Liver (tissue), 9 donors: Measurements from ENCODE around the gene ATG2A. TPM values are rescaled to one million over a fixed set of nuclear protein-coding genes. Genes with fewer than 3 reads are reported as not detected.

Experiments
- DNase-seq: peaks from one replicate; pipeline ENCODE4 v3.0.0-alpha.2; 2017; ENCODE audit warnings: low spot score
- H3K27ac ChIP-seq, 2 donors: one replicate each; pipeline ENCODE4 v1.7.0; 2013; ENCODE audit warnings: inconsistent platforms in 2 of 2, low read length in 2 of 2, control low read depth in 1 of 2, low read depth in 1 of 2, mild to moderate bottlenecking in 1 of 2
- H3K27me3 ChIP-seq, 4 donors: one replicate each; pipeline versions ENCODE4 v1.6.1 to v1.7.0; 2013; ENCODE audit warnings: low read length in 3 of 4, inconsistent platforms in 1 of 4, mild to moderate bottlenecking in 1 of 4, moderate library complexity in 1 of 4; ENCODE audit not compliant: control insufficient read depth in 4 of 4, insufficient read depth in 4 of 4
- H3K36me3 ChIP-seq, 4 donors: one replicate each; pipeline versions ENCODE4 v1.6.1 to v1.7.0; 2013; ENCODE audit warnings: low read length in 3 of 4, mild to moderate bottlenecking in 3 of 4, low read depth in 1 of 4, moderate library complexity in 1 of 4; ENCODE audit not compliant: control insufficient read depth in 4 of 4, insufficient read depth in 3 of 4
- H3K4me1 ChIP-seq, 4 donors: one replicate each; pipeline versions ENCODE4 v1.6.1 to v1.7.0; 2013; ENCODE audit warnings: low read length in 3 of 4, mild to moderate bottlenecking in 3 of 4, moderate library complexity in 1 of 4; ENCODE audit not compliant: control insufficient read depth in 4 of 4, insufficient read depth in 4 of 4
- H3K4me3 ChIP-seq, 3 donors: one replicate each; pipeline versions ENCODE4 v1.6.1 to v1.7.0; 2013; ENCODE audit warnings: low read length in 3 of 3, control low read depth in 1 of 3, low read depth in 1 of 3, mild to moderate bottlenecking in 1 of 3
- H3K9ac ChIP-seq, 2 donors: one replicate each; pipeline ENCODE4 v1.7.0; 2013; ENCODE audit warnings: low read length in 2 of 2, mild to moderate bottlenecking in 2 of 2, moderate library complexity in 2 of 2, control low read depth in 1 of 2, low read depth in 1 of 2
- H3K9me3 ChIP-seq, 4 donors: one replicate each; pipeline versions ENCODE4 v1.6.1 to v1.7.0; 2013; ENCODE audit warnings: low read length in 3 of 4; ENCODE audit not compliant: control insufficient read depth in 4 of 4
- EGR1 ChIP-seq, 2 donors: IDR thresholded peaks; 2 replicates each; pipeline ENCODE4 v1.6.1; 2016 to 2018; ENCODE audit warnings: antibody characterized with exemption in 2 of 2, low read depth in 2 of 2
- FOXA1 ChIP-seq: IDR thresholded peaks from 2 replicates; pipeline ENCODE4 v1.6.1; 2016; ENCODE audit warnings: antibody characterized with exemption
- FOXA2 ChIP-seq: IDR thresholded peaks from 2 replicates; pipeline ENCODE4 v1.6.1; 2016; ENCODE audit warnings: antibody characterized with exemption
- GABPA ChIP-seq, 2 donors: IDR thresholded peaks in 1 of 2; conservative IDR thresholded peaks in 1 of 2; 2 replicates each; pipeline ENCODE4 v1.6.1; 2016; ENCODE audit warnings: antibody characterized with exemption in 2 of 2, mild to moderate bottlenecking in 1 of 2, moderate library complexity in 1 of 2
- HNF4A ChIP-seq, 2 donors: conservative IDR thresholded peaks; 2 replicates each; pipeline ENCODE4 v1.6.1; 2016; ENCODE audit warnings: antibody characterized with exemption in 2 of 2, mild to moderate bottlenecking in 2 of 2
- HNF4G ChIP-seq: IDR thresholded peaks from 2 replicates; pipeline ENCODE4 v1.6.1; 2016; ENCODE audit warnings: antibody characterized with exemption
- JUND ChIP-seq, 2 donors: IDR thresholded peaks; 2 replicates each; pipeline ENCODE4 v1.6.1; 2016; ENCODE audit warnings: antibody characterized with exemption in 2 of 2
- NR2F2 ChIP-seq: IDR thresholded peaks from 2 replicates; pipeline ENCODE4 v1.6.1; 2016; ENCODE audit warnings: antibody characterized with exemption
- RAD21 ChIP-seq, 2 donors: IDR thresholded peaks; 2 replicates each; pipeline ENCODE4 v1.6.1; 2016; ENCODE audit warnings: antibody characterized with exemption in 2 of 2, mild to moderate bottlenecking in 2 of 2
- RXRA ChIP-seq, 2 donors: IDR thresholded peaks; 2 replicates each; pipeline ENCODE4 v1.6.1; 2017 to 2018; ENCODE audit warnings: antibody characterized with exemption in 2 of 2, mild to moderate bottlenecking in 1 of 2
- SP1 ChIP-seq: IDR thresholded peaks from 2 replicates; pipeline ENCODE4 v1.6.1; 2018; ENCODE audit warnings: antibody characterized with exemption, mild to moderate bottlenecking
- TAF1 ChIP-seq: conservative IDR thresholded peaks from 2 replicates; pipeline ENCODE4 v1.6.1; 2016; ENCODE audit warnings: antibody characterized with exemption, mild to moderate bottlenecking
- YY1 ChIP-seq: IDR thresholded peaks from 2 replicates; pipeline ENCODE4 v1.6.1; 2016; ENCODE audit warnings: antibody characterized with exemption, mild to moderate bottlenecking
- WGBS: extraction: QIAGEN DNeasy Blood & Tissue Kit; methylation state at CpG from one replicate; pipeline ENCODE4 v1.1.7; 2013; 5-methylcytosine and 5-hydroxymethylcytosine counted together
- polyA plus RNA-seq, 2 donors: library from polyadenylated mRNA; stranded (reverse) in 1 of 2; unstranded in 1 of 2; fragments of 200-250 nt in 1 of 2; fragments of >200 nt in 1 of 2; fragmentation: Nextera tagmentation in 1 of 2; extraction: Ambion mirVana in 1 of 2; gene quantifications; one replicate each; pipeline versions ENCODE4 v1.2.1 to v1.2.3, GENCODE V29; 2013 to 2015
- total RNA-seq, 2 donors: library from RNA; depleted of rRNA; stranded (reverse); fragments of >200 nt; gene quantifications; one replicate each; pipeline ENCODE4 v1.2.3, GENCODE V29; 2014
- TF ChIP-seq, protein P1 (sequence below): IDR thresholded peaks from 2 replicates; pipeline ENCODE4 v1.6.1; 2016; ENCODE audit warnings: antibody characterized with exemption
- TF ChIP-seq, protein P2 (sequence below): IDR thresholded peaks from 2 replicates; pipeline ENCODE4 v1.6.1; 2016; ENCODE audit warnings: antibody characterized with exemption, mild to moderate bottlenecking
- TF ChIP-seq, protein P3 (sequence below): IDR thresholded peaks from 2 replicates; pipeline ENCODE4 v1.6.1; 2016; ENCODE audit warnings: antibody characterized with exemption
- TF ChIP-seq, protein P4 (sequence below): fragments of 150-350 bp; IDR thresholded peaks from 2 replicates; pipeline ENCODE4 v1.5.1; 2017; ENCODE audit warnings: improper control_type of control experiment, low read depth, low read length; ENCODE audit not compliant: missing input control
- TF ChIP-seq, protein P5 (sequence below): IDR thresholded peaks from 2 replicates; pipeline ENCODE4 v1.6.1; 2016; ENCODE audit warnings: antibody characterized with exemption
- donor health status: healthy.
- donor health status: healthy.
- donor health status: healthy.
- donor health status: healthy.
- donor health status: healthy.

Gene ATG2A
- total and polyA plus RNA-seq, 4 donors = 15.6 to 34.1 (median 23.0) TPM

DNA sequence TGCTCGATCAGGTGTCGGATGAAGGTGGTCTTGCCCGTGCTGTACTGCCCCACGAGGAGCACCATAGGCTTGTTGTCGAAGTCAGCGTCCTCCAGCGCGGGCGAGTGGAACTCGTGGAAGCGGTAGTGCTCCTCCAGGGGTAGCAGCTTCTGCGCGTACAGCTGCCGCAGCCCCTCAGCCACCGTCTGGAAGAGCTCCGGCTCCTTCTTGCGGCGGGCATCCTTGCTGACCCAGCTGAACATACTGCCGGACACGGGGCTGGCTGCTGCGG is 38.9 kb downstream of the ATG2A start:
- Histone ChIP-seq H3K36me3 (no peaks in the 10 kb centered on the region), H3K9me3 (no peaks in the 10 kb centered on the region), H3K4me3 (peak overlapping the region; percentile 82 to 96 (median 84)), H3K27me3 (no peaks in the 10 kb centered on the region), H3K4me1 (peaks cover 14 to 64% (median 54%) of the 10 kb centered on the region in 4 donors), H3K27ac (peak overlapping the region; percentile 72 to 77), H3K9ac (peak overlapping the region; percentile 67 to 88)
- under 1% methylated on average over 21 of the region's 21 CpGs for WGBS
- no peak for DNase-seq
- TF ChIP-seq, protein P1, sequence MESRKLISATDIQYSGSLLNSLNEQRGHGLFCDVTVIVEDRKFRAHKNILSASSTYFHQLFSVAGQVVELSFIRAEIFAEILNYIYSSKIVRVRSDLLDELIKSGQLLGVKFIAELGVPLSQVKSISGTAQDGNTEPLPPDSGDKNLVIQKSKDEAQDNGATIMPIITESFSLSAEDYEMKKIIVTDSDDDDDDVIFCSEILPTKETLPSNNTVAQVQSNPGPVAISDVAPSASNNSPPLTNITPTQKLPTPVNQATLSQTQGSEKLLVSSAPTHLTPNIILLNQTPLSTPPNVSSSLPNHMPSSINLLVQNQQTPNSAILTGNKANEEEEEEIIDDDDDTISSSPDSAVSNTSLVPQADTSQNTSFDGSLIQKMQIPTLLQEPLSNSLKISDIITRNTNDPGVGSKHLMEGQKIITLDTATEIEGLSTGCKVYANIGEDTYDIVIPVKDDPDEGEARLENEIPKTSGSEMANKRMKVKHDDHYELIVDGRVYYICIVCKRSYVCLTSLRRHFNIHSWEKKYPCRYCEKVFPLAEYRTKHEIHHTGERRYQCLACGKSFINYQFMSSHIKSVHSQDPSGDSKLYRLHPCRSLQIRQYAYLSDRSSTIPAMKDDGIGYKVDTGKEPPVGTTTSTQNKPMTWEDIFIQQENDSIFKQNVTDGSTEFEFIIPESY = no peak
- no peak for TF ChIP-seq FOXA2
- TF ChIP-seq RAD21 (IDR thresholded peaks at IDR 0.05) = no peak
- TF ChIP-seq FOXA1 = no peak
- TF ChIP-seq JUND (IDR thresholded peaks at IDR 0.05) = no peak
- TF ChIP-seq TAF1 = no peak
- TF ChIP-seq EGR1 (IDR thresholded peaks at IDR 0.05; ENCODE audit: low read depth in 2 of 2) = no peak
- TF ChIP-seq HNF4A (conservative IDR thresholded peaks at IDR 0.05) = no peak
- TF ChIP-seq, protein P2, sequence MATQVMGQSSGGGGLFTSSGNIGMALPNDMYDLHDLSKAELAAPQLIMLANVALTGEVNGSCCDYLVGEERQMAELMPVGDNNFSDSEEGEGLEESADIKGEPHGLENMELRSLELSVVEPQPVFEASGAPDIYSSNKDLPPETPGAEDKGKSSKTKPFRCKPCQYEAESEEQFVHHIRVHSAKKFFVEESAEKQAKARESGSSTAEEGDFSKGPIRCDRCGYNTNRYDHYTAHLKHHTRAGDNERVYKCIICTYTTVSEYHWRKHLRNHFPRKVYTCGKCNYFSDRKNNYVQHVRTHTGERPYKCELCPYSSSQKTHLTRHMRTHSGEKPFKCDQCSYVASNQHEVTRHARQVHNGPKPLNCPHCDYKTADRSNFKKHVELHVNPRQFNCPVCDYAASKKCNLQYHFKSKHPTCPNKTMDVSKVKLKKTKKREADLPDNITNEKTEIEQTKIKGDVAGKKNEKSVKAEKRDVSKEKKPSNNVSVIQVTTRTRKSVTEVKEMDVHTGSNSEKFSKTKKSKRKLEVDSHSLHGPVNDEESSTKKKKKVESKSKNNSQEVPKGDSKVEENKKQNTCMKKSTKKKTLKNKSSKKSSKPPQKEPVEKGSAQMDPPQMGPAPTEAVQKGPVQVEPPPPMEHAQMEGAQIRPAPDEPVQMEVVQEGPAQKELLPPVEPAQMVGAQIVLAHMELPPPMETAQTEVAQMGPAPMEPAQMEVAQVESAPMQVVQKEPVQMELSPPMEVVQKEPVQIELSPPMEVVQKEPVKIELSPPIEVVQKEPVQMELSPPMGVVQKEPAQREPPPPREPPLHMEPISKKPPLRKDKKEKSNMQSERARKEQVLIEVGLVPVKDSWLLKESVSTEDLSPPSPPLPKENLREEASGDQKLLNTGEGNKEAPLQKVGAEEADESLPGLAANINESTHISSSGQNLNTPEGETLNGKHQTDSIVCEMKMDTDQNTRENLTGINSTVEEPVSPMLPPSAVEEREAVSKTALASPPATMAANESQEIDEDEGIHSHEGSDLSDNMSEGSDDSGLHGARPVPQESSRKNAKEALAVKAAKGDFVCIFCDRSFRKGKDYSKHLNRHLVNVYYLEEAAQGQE = no peak
- TF ChIP-seq, protein P3, sequence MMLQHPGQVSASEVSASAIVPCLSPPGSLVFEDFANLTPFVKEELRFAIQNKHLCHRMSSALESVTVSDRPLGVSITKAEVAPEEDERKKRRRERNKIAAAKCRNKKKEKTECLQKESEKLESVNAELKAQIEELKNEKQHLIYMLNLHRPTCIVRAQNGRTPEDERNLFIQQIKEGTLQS = no peak
- TF ChIP-seq GABPA (IDR thresholded peaks at IDR 0.05 in 1 of 2, conservative IDR thresholded peaks at IDR 0.05 in 1 of 2) = no peak
- no peak for TF ChIP-seq YY1
- TF ChIP-seq, protein P4, sequence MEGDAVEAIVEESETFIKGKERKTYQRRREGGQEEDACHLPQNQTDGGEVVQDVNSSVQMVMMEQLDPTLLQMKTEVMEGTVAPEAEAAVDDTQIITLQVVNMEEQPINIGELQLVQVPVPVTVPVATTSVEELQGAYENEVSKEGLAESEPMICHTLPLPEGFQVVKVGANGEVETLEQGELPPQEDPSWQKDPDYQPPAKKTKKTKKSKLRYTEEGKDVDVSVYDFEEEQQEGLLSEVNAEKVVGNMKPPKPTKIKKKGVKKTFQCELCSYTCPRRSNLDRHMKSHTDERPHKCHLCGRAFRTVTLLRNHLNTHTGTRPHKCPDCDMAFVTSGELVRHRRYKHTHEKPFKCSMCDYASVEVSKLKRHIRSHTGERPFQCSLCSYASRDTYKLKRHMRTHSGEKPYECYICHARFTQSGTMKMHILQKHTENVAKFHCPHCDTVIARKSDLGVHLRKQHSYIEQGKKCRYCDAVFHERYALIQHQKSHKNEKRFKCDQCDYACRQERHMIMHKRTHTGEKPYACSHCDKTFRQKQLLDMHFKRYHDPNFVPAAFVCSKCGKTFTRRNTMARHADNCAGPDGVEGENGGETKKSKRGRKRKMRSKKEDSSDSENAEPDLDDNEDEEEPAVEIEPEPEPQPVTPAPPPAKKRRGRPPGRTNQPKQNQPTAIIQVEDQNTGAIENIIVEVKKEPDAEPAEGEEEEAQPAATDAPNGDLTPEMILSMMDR = no peak
- TF ChIP-seq SP1 = no peak
- TF ChIP-seq NR2F2 = no peak
- TF ChIP-seq, protein P5, sequence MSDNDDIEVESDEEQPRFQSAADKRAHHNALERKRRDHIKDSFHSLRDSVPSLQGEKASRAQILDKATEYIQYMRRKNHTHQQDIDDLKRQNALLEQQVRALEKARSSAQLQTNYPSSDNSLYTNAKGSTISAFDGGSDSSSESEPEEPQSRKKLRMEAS = no peak
- TF ChIP-seq HNF4G = no peak
- no peak for TF ChIP-seq RXRA (IDR thresholded peaks at IDR 0.05)
